Stomach (tissue), 8 donors: ENCODE data around the gene KCNJ14. TPM values are rescaled to one million over a fixed set of nuclear protein-coding genes. Genes with fewer than 3 reads are reported as not detected.

Source experiments
- polyA plus RNA-seq, 3 donors: library from polyadenylated mRNA; stranded (reverse); fragments of 200-250 nt; gene quantifications; one replicate each; pipeline ENCODE4 v1.2.3, GENCODE V29; 2013
- total RNA-seq, 5 donors: library from RNA; depleted of rRNA; stranded (reverse); fragments of >200 nt; gene quantifications; one replicate each; pipeline versions ENCODE4 v1.1.0 to v1.2.3, GENCODE V29; 2014 to 2016
- donor health status: healthy with polysubstance abuse.
- donor health status: Bipolar disorder and iron deficiency.
- donor health status: healthy.

Gene KCNJ14
- total and polyA plus RNA-seq, 8 donors = 0.19 to 4.6 (median 0.92) TPM; not detected in 3

Other genes with a start within 250 kb of the KCNJ14 start
- 10 to 100 TPM in 4 of 5 donors, 1 to 10 TPM in 1; 5.2 to 63.6 (median 39.4) TPM for gene CARD8, start 199.7 kb upstream of the KCNJ14 start, total RNA-seq
- 10 to 100 TPM; 16.0 to 20.7 (median 17.1) TPM for gene CARD8, start 199.7 kb upstream of the KCNJ14 start, polyA plus RNA-seq
- gene ZNF114, start 185.5 kb upstream of the KCNJ14 start, total RNA-seq = under 1 TPM in 1 of 5 donors, not detected in 4; 0.55 TPM
- under 1 TPM in 1 of 3 donors, not detected in 2; 0.10 TPM for gene ZNF114, start 185.5 kb upstream of the KCNJ14 start, polyA plus RNA-seq
- 10 to 100 TPM in 4 of 5 donors, 1 to 10 TPM in 1; 6.4 to 57.2 (median 27.5) TPM for gene EMP3, start 130.0 kb upstream of the KCNJ14 start, total RNA-seq
- 10 to 100 TPM; 46.4 to 61.4 (median 53.7) TPM for gene EMP3, start 130.0 kb upstream of the KCNJ14 start, polyA plus RNA-seq
- 10 to 100 TPM in 4 of 5 donors, 1 to 10 TPM in 1; 9.4 to 33.3 (median 12.3) TPM for gene TMEM143, start 91.6 kb upstream of the KCNJ14 start, total RNA-seq
- gene TMEM143, start 91.6 kb upstream of the KCNJ14 start, polyA plus RNA-seq = 1 to 10 TPM; 4.2 to 8.6 (median 7.8) TPM
- gene SYNGR4, start 91.2 kb upstream of the KCNJ14 start, total RNA-seq = not detected
- not detected for gene SYNGR4, start 91.2 kb upstream of the KCNJ14 start, polyA plus RNA-seq
- gene KDELR1, start 64.0 kb upstream of the KCNJ14 start, total RNA-seq = 100 to 1,000 TPM in 1 of 5 donors, 10 to 100 TPM in 4; 45.8 to 123 (median 67.7) TPM
- gene KDELR1, start 64.0 kb upstream of the KCNJ14 start, polyA plus RNA-seq = 10 to 100 TPM; 69.8 to 93.8 (median 72.0) TPM
- gene GRIN2D, start 61.9 kb upstream of the KCNJ14 start, total RNA-seq = 1 to 10 TPM in 1 of 5 donors, under 1 TPM in 2, not detected in 2; 0.14 to 1.8 (median 0.37) TPM
- under 1 TPM in 2 of 3 donors, not detected in 1; 0.06 to 0.10 TPM for gene GRIN2D, start 61.9 kb upstream of the KCNJ14 start, polyA plus RNA-seq
- 10 to 100 TPM in 4 of 5 donors, 1 to 10 TPM in 1; 5.8 to 49.4 (median 18.5) TPM for gene GRWD1, start 9.6 kb upstream of the KCNJ14 start, total RNA-seq
- 10 to 100 TPM in 2 of 3 donors, 1 to 10 TPM in 1; 7.6 to 13.9 (median 12.8) TPM for gene GRWD1, start 9.6 kb upstream of the KCNJ14 start, polyA plus RNA-seq
- 100 to 1,000 TPM in 2 of 5 donors, 10 to 100 TPM in 3; 39.3 to 229 (median 75.9) TPM for gene CYTH2, start 13.8 kb downstream of the KCNJ14 start, total RNA-seq
- 10 to 100 TPM; 46.3 to 63.7 (median 48.8) TPM for gene CYTH2, start 13.8 kb downstream of the KCNJ14 start, polyA plus RNA-seq
- 10 to 100 TPM in 1 of 5 donors, 1 to 10 TPM in 1, under 1 TPM in 2, not detected in 1; 0.45 to 23.5 (median 1.1) TPM for gene LMTK3, start 56.3 kb downstream of the KCNJ14 start, total RNA-seq
- gene LMTK3, start 56.3 kb downstream of the KCNJ14 start, polyA plus RNA-seq = 1 to 10 TPM; 1.1 to 3.5 (median 2.8) TPM
- gene SULT2B1, start 96.6 kb downstream of the KCNJ14 start, total RNA-seq = 1 to 10 TPM in 2 of 5 donors, not detected in 3; 2.6 to 3.1 TPM
- 10 to 100 TPM in 1 of 3 donors, 1 to 10 TPM in 2; 2.0 to 46.8 (median 5.0) TPM for gene SULT2B1, start 96.6 kb downstream of the KCNJ14 start, polyA plus RNA-seq
- not detected for gene SPACA4, start 151.2 kb downstream of the KCNJ14 start, total RNA-seq
- not detected for gene SPACA4, start 151.2 kb downstream of the KCNJ14 start, polyA plus RNA-seq
- 100 to 1,000 TPM in 2 of 5 donors, 10 to 100 TPM in 3; 17.5 to 275 (median 56.0) TPM for gene FAM83E, start 159.5 kb downstream of the KCNJ14 start, total RNA-seq
- 10 to 100 TPM; 13.3 to 62.5 (median 15.4) TPM for gene FAM83E, start 159.5 kb downstream of the KCNJ14 start, polyA plus RNA-seq
- gene RPL18, start 163.6 kb downstream of the KCNJ14 start, total RNA-seq = 1,000 to 10,000 TPM; 1,272 to 3,316 (median 1,768) TPM
- gene RPL18, start 163.6 kb downstream of the KCNJ14 start, polyA plus RNA-seq = 1,000 to 10,000 TPM; 2,771 to 3,739 (median 3,620) TPM
- 100 to 1,000 TPM in 1 of 5 donors, 10 to 100 TPM in 4; 10.6 to 156 (median 19.2) TPM for gene SPHK2, start 163.9 kb downstream of the KCNJ14 start, total RNA-seq
- 10 to 100 TPM in 2 of 3 donors, 1 to 10 TPM in 1; 9.4 to 20.5 (median 19.9) TPM for gene SPHK2, start 163.9 kb downstream of the KCNJ14 start, polyA plus RNA-seq
- 10 to 100 TPM in 1 of 5 donors, 1 to 10 TPM in 3, not detected in 1; 7.2 to 21.7 (median 9.7) TPM for gene DBP, start 181.8 kb downstream of the KCNJ14 start, total RNA-seq
- gene DBP, start 181.8 kb downstream of the KCNJ14 start, polyA plus RNA-seq = 10 to 100 TPM in 1 of 3 donors, 1 to 10 TPM in 2; 4.2 to 29.0 (median 9.2) TPM
- gene CA11, start 190.6 kb downstream of the KCNJ14 start, total RNA-seq = 10 to 100 TPM in 2 of 5 donors, 1 to 10 TPM in 2, not detected in 1; 1.8 to 33.0 (median 18.1) TPM
- gene CA11, start 190.6 kb downstream of the KCNJ14 start, polyA plus RNA-seq = 10 to 100 TPM; 15.7 to 17.7 (median 15.8) TPM
- not detected for gene NTN5, start 217.4 kb downstream of the KCNJ14 start, total RNA-seq
- 1 to 10 TPM in 1 of 3 donors, not detected in 2; 1.3 TPM for gene NTN5, start 217.4 kb downstream of the KCNJ14 start, polyA plus RNA-seq
- gene FUT2, start 240.4 kb downstream of the KCNJ14 start, total RNA-seq = 10 to 100 TPM; 23.2 to 42.0 (median 33.2) TPM
- gene FUT2, start 240.4 kb downstream of the KCNJ14 start, polyA plus RNA-seq = 10 to 100 TPM; 22.7 to 76.8 (median 25.8) TPM